HL-60 (cell line): Measurements from ENCODE around the gene SACM1L.

Experiments used
- DNase-seq, 2 experiments: peaks; one replicate each; pipeline ENCODE4 v3.0.0-alpha.2; 2010 to 2020; ENCODE audit warnings: low read depth in 1 of 2, low spot score in 1 of 2
- H3K27ac ChIP-seq: fragments of 250-450 bp; sonication (Bioruptor Pico); replicated peaks from 2 replicates; pipeline ENCODE4 v1.5.1; 2020; ENCODE audit warnings: mild to moderate bottlenecking, moderate library complexity
- H3K27me3 ChIP-seq: fragments of 250-450 bp; sonication (Bioruptor Pico); 2 replicates; pipeline ENCODE4 v1.5.1; 2021; ENCODE audit warnings: mild to moderate bottlenecking, moderate library complexity; ENCODE audit not compliant: insufficient read depth, poor library complexity, severe bottlenecking
- H3K4me3 ChIP-seq: replicated peaks from 2 replicates; pipeline ENCODE4 v1.5.1; 2011; ENCODE audit warnings: mild to moderate bottlenecking, control low read depth, low read length; ENCODE audit not compliant: insufficient read depth
- GABPA ChIP-seq: IDR thresholded peaks from 2 replicates; pipeline ENCODE4 v1.6.1; 2012; ENCODE audit warnings: low read depth
- POLR2AphosphoS5 ChIP-seq: IDR thresholded peaks from 2 replicates; pipeline ENCODE4 v1.6.1; 2012; ENCODE audit warnings: low read depth
- REST ChIP-seq: IDR thresholded peaks from 2 replicates; pipeline ENCODE4 v1.6.1; 2012; ENCODE audit warnings: low read depth; ENCODE audit not compliant: insufficient replicate concordance
- SPI1 ChIP-seq: IDR thresholded peaks from 2 replicates; pipeline ENCODE4 v1.6.1; 2012; ENCODE audit warnings: low read depth, mild to moderate bottlenecking, borderline replicate concordance
- TF ChIP-seq, protein P1 (sequence below): IDR thresholded peaks from one replicate; pipeline ENCODE4 v1.5.1; 2011; ENCODE audit warnings: low read length, control low read depth, inconsistent platforms; ENCODE audit not compliant: insufficient read depth

Gene SACM1L

DNA sequence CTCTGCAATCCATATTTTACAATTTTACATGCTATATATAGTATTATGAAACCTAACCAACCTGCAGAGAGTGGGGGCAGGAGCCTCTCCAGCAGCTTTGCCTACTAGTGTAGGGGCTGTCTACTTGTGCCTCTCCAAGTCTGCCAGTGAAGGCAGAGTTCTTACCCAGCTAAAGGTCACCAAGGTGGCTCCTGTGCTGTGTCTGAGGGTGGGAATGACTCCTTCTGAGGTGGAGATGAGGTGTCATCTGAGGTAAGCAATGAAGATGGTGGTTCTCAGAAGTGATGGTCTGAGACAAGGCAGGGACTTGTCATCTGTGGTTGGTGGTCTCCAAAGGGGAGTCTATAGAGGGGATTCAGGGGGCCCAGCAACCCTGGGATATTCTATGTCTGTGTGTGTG is 47.5 kb downstream of the SACM1L start:
- no peak for DNase-seq
- TF ChIP-seq POLR2AphosphoS5 = no peak
- TF ChIP-seq SPI1 = no peak
- no peak for TF ChIP-seq GABPA
- no peak for TF ChIP-seq REST
- TF ChIP-seq, protein P1, sequence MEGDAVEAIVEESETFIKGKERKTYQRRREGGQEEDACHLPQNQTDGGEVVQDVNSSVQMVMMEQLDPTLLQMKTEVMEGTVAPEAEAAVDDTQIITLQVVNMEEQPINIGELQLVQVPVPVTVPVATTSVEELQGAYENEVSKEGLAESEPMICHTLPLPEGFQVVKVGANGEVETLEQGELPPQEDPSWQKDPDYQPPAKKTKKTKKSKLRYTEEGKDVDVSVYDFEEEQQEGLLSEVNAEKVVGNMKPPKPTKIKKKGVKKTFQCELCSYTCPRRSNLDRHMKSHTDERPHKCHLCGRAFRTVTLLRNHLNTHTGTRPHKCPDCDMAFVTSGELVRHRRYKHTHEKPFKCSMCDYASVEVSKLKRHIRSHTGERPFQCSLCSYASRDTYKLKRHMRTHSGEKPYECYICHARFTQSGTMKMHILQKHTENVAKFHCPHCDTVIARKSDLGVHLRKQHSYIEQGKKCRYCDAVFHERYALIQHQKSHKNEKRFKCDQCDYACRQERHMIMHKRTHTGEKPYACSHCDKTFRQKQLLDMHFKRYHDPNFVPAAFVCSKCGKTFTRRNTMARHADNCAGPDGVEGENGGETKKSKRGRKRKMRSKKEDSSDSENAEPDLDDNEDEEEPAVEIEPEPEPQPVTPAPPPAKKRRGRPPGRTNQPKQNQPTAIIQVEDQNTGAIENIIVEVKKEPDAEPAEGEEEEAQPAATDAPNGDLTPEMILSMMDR = no peak
- Histone ChIP-seq H3K27me3 (no peaks in the 10 kb centered on the region), H3K27ac (no peak overlapping the region), H3K4me3 (no peak overlapping the region)

DNA sequence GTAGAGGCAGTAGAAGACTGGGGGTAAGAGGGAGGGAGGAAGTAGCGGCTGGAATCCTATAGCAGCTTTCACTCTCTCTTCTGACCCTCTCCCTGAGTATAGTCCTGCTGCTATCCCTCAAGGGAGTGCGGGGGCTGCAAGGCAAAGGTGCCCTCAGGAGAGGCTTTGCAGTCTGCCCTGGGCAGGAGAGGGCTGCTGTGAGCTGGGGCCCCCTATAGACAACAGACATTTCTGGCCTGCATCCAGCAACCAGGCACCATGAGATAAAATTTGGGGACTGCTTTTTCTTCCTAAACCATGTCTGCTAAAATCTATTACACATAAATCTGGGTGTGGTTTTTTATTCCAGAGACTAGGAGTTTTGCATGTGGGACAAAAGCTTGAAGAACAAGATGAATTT is 48.0 kb downstream of the SACM1L start:
- no peak overlapping the region for H3K27ac ChIP-seq
- H3K4me3 ChIP-seq = no peak overlapping the region
- TF ChIP-seq, protein P1 = no peak
- TF ChIP-seq SPI1 = no peak
- TF ChIP-seq GABPA = no peak
- no peaks in the 10 kb centered on the region for H3K27me3 ChIP-seq
- no peak for DNase-seq

DNA sequence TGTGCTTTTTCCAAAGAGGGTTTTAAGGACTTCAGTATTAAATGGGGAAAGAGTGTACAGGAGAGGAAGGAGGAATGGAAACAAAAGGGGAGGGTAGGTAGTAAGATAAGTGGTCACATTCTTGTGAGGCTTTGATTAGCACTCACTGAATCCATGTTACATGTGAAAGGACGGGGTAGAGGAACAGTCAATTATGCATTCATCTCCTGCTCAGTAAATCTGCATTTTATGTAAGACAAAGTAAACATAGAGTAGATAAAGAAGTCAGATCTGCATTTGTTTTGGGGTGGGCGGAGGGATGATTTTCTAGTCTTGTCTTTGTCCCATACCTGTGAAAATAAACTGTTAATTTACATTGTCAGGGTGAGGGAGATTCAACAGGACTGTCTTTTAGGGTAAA is 50.8 kb downstream of the SACM1L start:
- TF ChIP-seq GABPA (no peak), SPI1 (no peak), REST (no peak), POLR2AphosphoS5 (no peak)
- TF ChIP-seq, protein P1 = no peak
- H3K27me3 ChIP-seq = no peaks in the 10 kb centered on the region
- no peak for DNase-seq
- no peak overlapping the region for H3K4me3 ChIP-seq
- H3K27ac ChIP-seq = no peak overlapping the region

- no peak overlapping the region for H3K27ac ChIP-seq
- DNase-seq = no peak
- H3K27me3 ChIP-seq = no peaks in the 10 kb centered on the region
- TF ChIP-seq REST (no peak), POLR2AphosphoS5 (no peak), GABPA (no peak), SPI1 (no peak)
- TF ChIP-seq, protein P1 = no peak
- H3K4me3 ChIP-seq = no peak overlapping the region
These were observed 52.1 kb downstream of the SACM1L start for GRCh38 chr3:45741247-45741646.
